Neural cell (in vitro differentiated cells): ENCODE data around the gene RPL27. TPM values are rescaled to one million over a fixed set of nuclear protein-coding genes. Genes with fewer than 3 reads are reported as not detected.

Source experiments
- H2AFZ ChIP-seq: fragments of 200-600, 300-800 bp; sonication (generic), shearing (Covaris generic); 2 replicates; pipeline ENCODE4 v1.6.0; 2014; ENCODE audit warnings: low read depth, mild to moderate bottlenecking, antibody characterized with exemption, low read length, moderate library complexity
- H3F3A ChIP-seq: fragments of 200-600 bp; shearing (Covaris generic); 2 replicates; pipeline ENCODE4 v1.6.1; 2016; ENCODE audit warnings: mild to moderate bottlenecking, moderate library complexity, mixed read lengths, antibody characterized with exemption, low read length; ENCODE audit not compliant: insufficient read depth, poor library complexity, severe bottlenecking
- H3K27ac ChIP-seq: fragments of 200-600, 300-800 bp; sonication (generic), shearing (Covaris generic); 2 replicates; pipeline ENCODE4 v1.5.1; 2014; ENCODE audit warnings: mild to moderate bottlenecking, low read length, moderate library complexity
- H3K27me3 ChIP-seq: fragments of 300-800, 200-600 bp; sonication (generic), shearing (Covaris generic); 2 replicates; pipeline ENCODE4 v1.6.0; 2014; ENCODE audit warnings: mild to moderate bottlenecking, low read depth, low read length, moderate library complexity; ENCODE audit not compliant: insufficient read depth
- H3K36me3 ChIP-seq: fragments of 300-800, 200-600 bp; sonication (generic), shearing (Covaris generic); 2 replicates; pipeline ENCODE4 v1.5.1; 2014; ENCODE audit warnings: mild to moderate bottlenecking, antibody characterized with exemption, low read length, moderate library complexity; ENCODE audit not compliant: insufficient read depth
- H3K4me2 ChIP-seq: fragments of 300-800, 200-600 bp; sonication (generic), shearing (Covaris generic); 2 replicates; pipeline ENCODE4 v1.6.0; 2014; ENCODE audit warnings: mild to moderate bottlenecking, low read length
- H3K4me3 ChIP-seq: fragments of 300-800, 200-600 bp; sonication (generic), shearing (Covaris generic); 2 replicates; pipeline ENCODE4 v1.5.1; 2014; ENCODE audit warnings: mild to moderate bottlenecking, low read length, moderate library complexity
- H3K79me2 ChIP-seq: fragments of 200-600 bp; shearing (Covaris generic); replicated peaks from 2 replicates; pipeline ENCODE4 v1.6.0; 2014; ENCODE audit warnings: mild to moderate bottlenecking, low read length, moderate library complexity; ENCODE audit not compliant: insufficient read depth
- H3K9ac ChIP-seq: fragments of 300-800, 200-600 bp; sonication (generic), shearing (Covaris generic); 2 replicates; pipeline ENCODE4 v1.6.1; 2016; ENCODE audit warnings: mild to moderate bottlenecking, low read length, mixed read lengths
- H3K9me2 ChIP-seq: fragments of 200-600 bp; shearing (Covaris generic); 2 replicates; pipeline ENCODE4 v1.6.1; 2016; ENCODE audit warnings: mild to moderate bottlenecking, low read length, mixed read lengths; ENCODE audit not compliant: insufficient read depth
- H3K9me3 ChIP-seq: fragments of 200-600, 300-800 bp; sonication (generic), shearing (Covaris generic); 2 replicates; pipeline ENCODE4 v1.6.1; 2016; ENCODE audit warnings: mild to moderate bottlenecking, mixed run types, low read length, moderate library complexity, mixed read lengths
- H4K20me1 ChIP-seq: fragments of 200-600 bp; shearing (Covaris generic); 2 replicates; pipeline ENCODE4 v1.6.1; 2016; ENCODE audit warnings: mild to moderate bottlenecking, mixed run types; ENCODE audit not compliant: insufficient read depth
- EP300 ChIP-seq: fragments of 450-650 bp; conservative IDR thresholded peaks from 2 replicates; pipeline ENCODE4 v1.6.1; 2014; ENCODE audit warnings: antibody characterized with exemption, mild to moderate bottlenecking, moderate library complexity; ENCODE audit not compliant: poor library complexity, severe bottlenecking
- EZH2 ChIP-seq: fragments of 200-600, 300-800 bp; shearing (Covaris generic), sonication (generic); IDR thresholded peaks from 2 replicates; pipeline ENCODE4 v1.6.1; 2014; ENCODE audit warnings: antibody characterized with exemption, low read length, borderline replicate concordance, mild to moderate bottlenecking; ENCODE audit not compliant: insufficient read depth, poor library complexity, severe bottlenecking
- MXI1 ChIP-seq: fragments of 450-650 bp; conservative IDR thresholded peaks from 2 replicates; pipeline ENCODE4 v1.6.1; 2014; ENCODE audit warnings: antibody characterized with exemption, mild to moderate bottlenecking; ENCODE audit not compliant: poor library complexity, severe bottlenecking
- POLR2AphosphoS5 ChIP-seq: IDR thresholded peaks from 2 replicates; pipeline ENCODE4 v1.6.1; 2012
- RAD21 ChIP-seq: fragments of 450-650 bp; conservative IDR thresholded peaks from 2 replicates; pipeline ENCODE4 v1.6.1; 2014; ENCODE audit warnings: antibody characterized with exemption, mild to moderate bottlenecking, moderate library complexity
- REST ChIP-seq: IDR thresholded peaks from 2 replicates; pipeline ENCODE4 v1.6.1; 2012; ENCODE audit warnings: borderline replicate concordance
- SMC3 ChIP-seq: fragments of 450-650 bp; conservative IDR thresholded peaks from 2 replicates; pipeline ENCODE4 v1.6.1; 2014; ENCODE audit warnings: antibody characterized with exemption, mild to moderate bottlenecking, moderate library complexity; ENCODE audit not compliant: poor library complexity
- TAF1 ChIP-seq: IDR thresholded peaks from 2 replicates; pipeline ENCODE4 v1.6.1; 2012; ENCODE audit warnings: low read depth
- polyA plus RNA-seq: library from polyadenylated mRNA; depleted of rRNA; stranded (reverse); fragments of >200 nt; gene quantifications from 2 replicates; pipeline ENCODE4 v1.2.3, GENCODE V29; 2014
- TF ChIP-seq, protein P1 (sequence below): fragments of 450-650 bp; IDR thresholded peaks from 2 replicates; pipeline ENCODE4 v1.5.1; 2014; ENCODE audit warnings: antibody characterized with exemption, mild to moderate bottlenecking, moderate library complexity; ENCODE audit not compliant: poor library complexity, severe bottlenecking

RPL27 gene
- polyA plus RNA-seq, 1 donor from 2014 or later = 1,167 TPM

DNA sequence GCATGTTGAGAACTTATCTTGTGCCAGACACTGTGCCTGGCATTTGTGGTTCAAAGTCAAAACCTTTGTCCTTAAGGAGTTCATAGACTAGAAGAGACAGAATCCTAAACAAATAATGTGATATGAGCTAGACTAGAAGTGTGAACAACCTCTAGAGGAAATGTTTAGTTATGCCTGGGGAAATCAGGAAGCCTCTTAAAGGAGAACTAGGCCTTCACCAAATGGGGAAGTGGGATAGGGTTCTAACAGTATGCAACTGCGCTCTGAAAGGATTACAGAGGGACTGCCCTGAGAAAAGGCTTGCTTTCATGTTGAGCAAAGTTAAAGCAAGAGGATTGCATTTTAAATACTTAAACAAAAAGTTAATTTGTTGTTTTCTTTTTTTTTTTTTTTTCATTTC, 13.0 kb upstream of the RPL27 start:
- Histone ChIP-seq H3K4me3 (no peak overlapping the region), H3K79me2 (peaks cover 21% of the 10 kb centered on the region), H3K9me2 (no peaks in the 10 kb centered on the region), H3K9ac (no peak overlapping the region), H3K4me2 (no peak overlapping the region), H4K20me1 (no peaks in the 10 kb centered on the region), H3F3A (no peaks in the 10 kb centered on the region), H3K27me3 (no peaks in the 10 kb centered on the region), H3K27ac (no peak overlapping the region), H3K36me3 (peaks cover 11% of the 10 kb centered on the region), H3K9me3 (no peaks in the 10 kb centered on the region), H2AFZ (no peak overlapping the region)
- no peak for TF ChIP-seq EZH2
- TF ChIP-seq, protein P1, sequence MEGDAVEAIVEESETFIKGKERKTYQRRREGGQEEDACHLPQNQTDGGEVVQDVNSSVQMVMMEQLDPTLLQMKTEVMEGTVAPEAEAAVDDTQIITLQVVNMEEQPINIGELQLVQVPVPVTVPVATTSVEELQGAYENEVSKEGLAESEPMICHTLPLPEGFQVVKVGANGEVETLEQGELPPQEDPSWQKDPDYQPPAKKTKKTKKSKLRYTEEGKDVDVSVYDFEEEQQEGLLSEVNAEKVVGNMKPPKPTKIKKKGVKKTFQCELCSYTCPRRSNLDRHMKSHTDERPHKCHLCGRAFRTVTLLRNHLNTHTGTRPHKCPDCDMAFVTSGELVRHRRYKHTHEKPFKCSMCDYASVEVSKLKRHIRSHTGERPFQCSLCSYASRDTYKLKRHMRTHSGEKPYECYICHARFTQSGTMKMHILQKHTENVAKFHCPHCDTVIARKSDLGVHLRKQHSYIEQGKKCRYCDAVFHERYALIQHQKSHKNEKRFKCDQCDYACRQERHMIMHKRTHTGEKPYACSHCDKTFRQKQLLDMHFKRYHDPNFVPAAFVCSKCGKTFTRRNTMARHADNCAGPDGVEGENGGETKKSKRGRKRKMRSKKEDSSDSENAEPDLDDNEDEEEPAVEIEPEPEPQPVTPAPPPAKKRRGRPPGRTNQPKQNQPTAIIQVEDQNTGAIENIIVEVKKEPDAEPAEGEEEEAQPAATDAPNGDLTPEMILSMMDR = no peak

DNA sequence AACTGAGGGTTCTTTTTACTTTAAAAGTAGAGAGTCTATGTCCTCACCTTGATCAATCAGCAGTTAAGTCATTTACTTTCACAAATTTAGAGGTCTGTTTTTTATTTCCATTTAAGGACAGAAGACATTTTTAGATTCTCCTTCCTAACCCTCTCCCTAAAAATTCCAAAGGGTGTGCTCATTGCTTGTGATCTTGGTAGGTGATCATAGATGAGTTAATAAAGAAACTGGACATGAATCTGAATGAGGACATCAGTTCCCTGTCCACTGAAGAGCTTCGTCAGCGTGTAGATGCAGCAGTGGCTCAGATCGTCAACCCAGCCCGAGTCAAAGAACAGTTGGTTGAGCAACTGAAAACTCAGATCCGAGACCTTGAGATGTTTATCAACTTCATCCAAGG, 9.1 kb upstream of the RPL27 start:
- H2AFZ ChIP-seq = no peak overlapping the region

More for the DNA sequence above, 9.1 kb upstream of the RPL27 start:
- H3K4me2 ChIP-seq = no peak overlapping the region
- H4K20me1 ChIP-seq = no peaks in the 10 kb centered on the region
- no peak for TF ChIP-seq EZH2
- no peak for TF ChIP-seq MXI1
- TF ChIP-seq, protein P1 = no peak
- no peak for TF ChIP-seq POLR2AphosphoS5
- TF ChIP-seq REST = no peak
- TF ChIP-seq EP300 = no peak
- TF ChIP-seq TAF1 = no peak
- TF ChIP-seq RAD21 = no peak
- no peak for TF ChIP-seq SMC3
- no peak overlapping the region for H3K27ac ChIP-seq
- no peaks in the 10 kb centered on the region for H3K9me3 ChIP-seq
- no peak overlapping the region for H3K9ac ChIP-seq
- H3K79me2 ChIP-seq = no peaks in the 10 kb centered on the region
- H3K4me3 ChIP-seq = no peak overlapping the region
- no peaks in the 10 kb centered on the region for H3F3A ChIP-seq
- H3K27me3 ChIP-seq = no peaks in the 10 kb centered on the region
- peaks cover 12% of the 10 kb centered on the region for H3K36me3 ChIP-seq
- H3K9me2 ChIP-seq = no peaks in the 10 kb centered on the region
